ENCODE measurements around the gene ODAD2.
"Not testable (repeated sequence)": the region's sequence is repeated elsewhere in the genome, so short reads cannot be mapped to it uniquely, and the experiment has no call there.

Gene ODAD2

GRCh38 chr10:27998954-27999275 is at the start of gene ODAD2:
ODAD2 (minus strand) TSS chr10:27999079; CDS start chr10:27995142, 3,937 bp downstream.
- no peak for DNase-seq

- DNase-seq: no peak
Measured at GRCh38 chr10:28047061-28047460, 48.2 kb upstream of the ODAD2 start.

GRCh38 chr10:28046579-28046978 is 47.7 kb upstream of the ODAD2 start:
- no peak for DNase-seq

DNA sequence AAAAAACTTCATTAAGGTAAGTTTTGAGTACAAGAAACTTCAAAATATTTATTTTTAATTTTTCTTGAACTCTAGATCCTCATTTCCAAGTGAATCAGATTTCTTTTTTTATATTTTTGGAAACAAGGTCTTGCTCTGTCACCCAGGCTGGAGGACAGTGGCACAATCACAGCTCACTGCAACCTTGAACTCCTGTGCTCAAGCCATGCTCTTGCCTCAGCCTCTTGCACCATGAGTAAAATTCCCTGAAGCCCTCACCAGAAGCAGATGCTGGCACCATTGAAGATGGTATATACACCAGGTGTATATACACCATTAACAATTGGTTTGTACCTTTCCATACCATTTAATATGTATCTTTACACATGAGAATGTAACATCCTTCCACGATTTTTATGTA is 45.1 kb upstream of the ODAD2 start:
- DNase-seq: no peak

DNA sequence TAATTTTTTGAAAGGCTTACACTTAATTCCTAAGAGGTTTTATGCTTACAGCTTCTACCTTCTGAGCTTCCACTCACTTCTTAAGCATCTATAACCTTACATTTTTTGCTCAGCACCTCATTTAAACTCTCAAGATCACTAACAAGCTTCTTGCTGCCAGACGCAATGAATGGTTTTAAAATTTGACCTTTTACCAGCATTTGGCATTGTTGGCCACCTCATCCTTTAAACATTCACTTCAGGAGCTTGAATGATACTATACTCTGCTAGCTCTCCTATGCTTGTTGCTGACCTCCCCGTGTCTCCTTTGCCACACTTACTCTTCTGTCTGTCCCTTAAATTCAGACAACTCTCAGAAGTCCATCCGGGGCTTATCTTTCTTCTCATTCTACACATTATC is 37.7 kb upstream of the ODAD2 start:
- DNase-seq: no peak

GRCh38 chr10:28020993-28021982 is 22.4 kb upstream of the ODAD2 start:
- DNase-seq: no peak

DNA sequence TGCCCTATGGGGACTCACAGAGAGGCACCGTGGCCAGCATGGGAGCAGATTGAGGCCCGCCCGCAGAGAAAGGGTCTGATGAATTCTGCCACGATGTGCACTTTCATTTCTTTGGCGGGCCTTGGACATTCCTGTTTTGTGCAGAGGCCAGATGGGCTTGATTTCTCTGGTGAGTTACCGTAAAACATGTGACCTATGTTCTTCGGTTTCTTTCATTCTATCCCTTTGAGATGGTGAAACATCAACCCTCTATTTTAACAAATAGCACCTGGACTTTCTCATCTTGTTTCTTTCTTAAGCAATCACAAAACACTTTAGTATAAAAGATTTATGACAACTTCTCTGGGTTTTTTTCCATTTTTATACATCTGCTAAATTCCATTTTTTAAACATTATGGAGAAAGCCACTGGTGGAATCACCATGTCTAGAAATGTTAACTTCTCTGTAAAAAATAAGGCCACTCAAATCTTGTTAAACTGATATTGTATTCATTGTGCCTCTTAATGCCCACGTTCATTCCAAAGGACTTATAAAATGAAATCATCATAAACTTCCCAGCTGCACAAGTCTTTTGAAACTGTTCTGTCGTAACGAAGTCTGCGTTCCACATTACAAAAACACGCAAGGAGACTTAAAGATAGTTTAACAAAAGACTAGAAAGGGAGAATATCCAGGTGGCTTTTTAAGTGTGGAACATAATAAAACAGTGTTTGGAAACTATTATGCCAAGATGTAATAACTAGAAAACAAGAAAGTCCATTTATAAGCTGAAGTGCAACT is 21.4 kb upstream of the ODAD2 start:
- DNase-seq: no peak

- DNase-seq: no peak
Measured at GRCh38 chr10:28014651-28015050, 15.8 kb upstream of the ODAD2 start.

DNA sequence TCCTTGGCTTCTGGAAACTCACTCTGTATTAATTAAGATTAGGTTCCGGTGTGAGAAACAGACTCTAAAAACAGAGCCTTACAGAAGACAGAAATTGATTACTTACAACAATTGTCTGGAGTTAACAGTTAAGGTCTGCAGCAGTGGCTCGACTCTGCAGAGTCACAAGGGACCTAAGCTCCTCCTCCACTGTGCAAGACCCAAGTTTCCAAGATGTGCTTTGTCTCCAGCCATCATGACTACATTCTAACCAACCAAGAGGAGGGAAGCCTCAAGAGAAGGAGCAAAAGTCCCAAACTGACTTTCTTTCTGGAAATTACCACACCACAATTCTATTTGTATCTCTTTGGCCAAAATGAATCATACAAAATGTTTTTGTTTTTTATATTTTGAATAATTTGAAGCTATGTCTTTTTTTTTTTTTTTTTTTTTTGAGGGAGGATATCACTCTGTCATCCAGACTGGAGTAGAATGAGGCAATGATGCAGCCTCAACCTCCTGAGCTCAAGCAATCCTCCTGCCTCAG is 14.2 kb upstream of the ODAD2 start:
- no peak for DNase-seq

DNA sequence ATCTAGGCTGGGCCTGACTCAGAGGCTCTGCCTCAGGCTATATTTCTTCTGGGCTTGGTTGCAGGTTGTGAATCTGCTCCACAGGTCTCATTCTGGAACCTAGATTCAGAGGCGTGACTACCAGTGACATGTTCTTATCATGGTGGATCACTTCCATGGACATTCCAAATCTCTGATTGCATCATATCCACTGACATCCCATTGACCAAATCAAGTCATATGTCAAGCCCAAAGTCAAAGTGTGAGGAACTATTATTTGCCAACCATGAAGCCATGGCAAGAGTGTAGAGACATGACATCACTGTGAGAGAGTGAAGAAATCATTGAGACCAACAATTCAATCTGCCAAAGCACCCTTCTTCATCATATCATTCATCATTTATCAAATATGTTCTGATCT is 11.9 kb upstream of the ODAD2 start:
- DNase-seq: no peak

- no peak for DNase-seq
Measured at GRCh38 chr10:28008054-28008453, 9.2 kb upstream of the ODAD2 start.

DNA sequence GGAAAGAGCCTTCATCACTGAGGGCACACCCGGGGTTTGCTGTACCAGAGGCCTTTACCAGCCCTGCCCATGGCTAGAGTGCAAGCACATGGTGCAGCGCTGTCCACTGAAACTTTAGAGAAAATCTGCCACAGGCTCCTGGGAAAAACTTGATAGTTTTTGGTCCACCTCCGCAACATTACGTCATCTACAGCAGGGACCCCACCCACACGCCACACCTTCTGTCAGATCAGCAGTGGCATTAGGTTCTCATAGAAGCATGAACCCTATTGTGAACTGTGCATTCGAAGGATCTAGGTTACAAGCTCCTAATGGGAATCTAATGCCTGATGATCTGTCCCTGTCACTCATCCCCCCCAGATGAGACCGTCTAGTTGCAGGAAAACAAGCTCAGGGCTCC is 2.5 kb upstream of the ODAD2 start:
- no peak for DNase-seq

DNA sequence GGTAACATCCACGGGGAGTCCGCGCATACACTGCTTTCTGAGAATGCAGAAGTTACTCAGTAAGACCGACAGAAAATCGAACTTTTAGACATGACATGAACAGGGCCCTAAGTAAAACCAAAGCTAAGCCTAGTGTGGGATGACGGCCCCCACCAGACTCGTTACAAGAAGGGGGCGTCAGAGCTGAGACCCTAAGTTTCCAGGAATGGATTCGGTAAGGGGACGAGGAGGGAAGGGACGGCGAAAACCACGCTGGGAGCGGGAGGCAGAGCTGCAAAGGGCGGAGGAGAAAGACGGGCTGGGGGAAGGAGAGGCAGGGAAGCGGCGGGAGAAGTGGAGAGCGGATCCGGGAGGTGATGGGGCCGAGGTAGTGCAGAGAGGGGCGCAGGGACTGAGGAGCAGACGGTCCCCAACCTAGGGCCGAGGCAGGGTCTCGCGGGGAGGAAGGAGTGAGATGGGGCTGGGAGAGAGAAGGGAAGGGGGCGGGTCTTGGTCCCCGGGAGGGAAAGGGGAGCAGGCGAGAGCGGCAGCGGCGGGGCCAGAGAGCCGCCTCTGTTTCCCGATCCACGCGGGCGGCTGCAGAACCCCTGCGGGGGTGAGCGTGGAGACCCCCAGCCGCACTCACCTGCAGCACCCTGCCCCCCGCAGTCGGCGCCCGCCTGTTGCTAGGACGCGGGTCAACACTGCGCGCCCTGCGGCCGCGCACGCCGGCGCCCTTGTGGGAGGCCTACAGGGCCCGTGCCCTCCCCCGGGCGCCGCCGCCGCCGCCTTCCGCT is 513 bp downstream of the ODAD2 start:
- no peak for DNase-seq

DNA sequence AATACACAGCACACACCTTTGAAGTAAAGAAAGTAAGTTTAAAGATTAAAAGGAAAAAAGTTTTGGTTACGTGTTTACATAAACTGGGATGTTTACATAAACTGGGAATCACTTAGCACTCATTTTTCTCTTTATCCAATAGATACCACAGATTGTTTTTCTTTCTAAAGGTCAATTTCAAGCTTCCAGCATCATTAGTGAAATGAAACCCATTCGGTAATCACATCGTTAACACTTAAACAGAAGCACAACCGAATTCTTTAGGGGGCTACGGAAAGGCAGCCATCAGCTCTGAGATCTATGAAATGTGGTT is 1.1 kb downstream of the ODAD2 start:
- DNase-seq: no peak

GRCh38 chr10:27995311-27995710 is 3.6 kb downstream of the ODAD2 start:
- DNase-seq: no peak

DNA sequence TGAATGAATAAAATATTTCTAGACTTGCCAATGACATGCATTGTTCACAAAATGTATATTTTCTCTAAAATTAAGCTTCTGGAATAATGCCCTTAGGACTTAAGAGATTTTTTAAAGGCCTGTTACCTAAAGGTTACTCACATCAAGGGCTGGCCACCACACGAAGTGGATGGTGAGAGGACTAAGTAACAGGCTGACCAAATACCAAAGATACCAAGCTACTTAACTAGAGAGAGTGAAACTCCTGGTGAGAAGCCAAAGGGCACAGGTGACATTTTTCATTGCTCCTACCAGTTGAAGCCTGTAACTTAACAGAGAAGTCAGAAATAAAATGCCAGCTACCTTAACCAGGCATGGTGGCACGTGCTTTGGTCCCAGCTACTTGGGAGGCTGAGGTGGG is 9.5 kb downstream of the ODAD2 start:
- not testable (repeated sequence) for DNase-seq

DNA sequence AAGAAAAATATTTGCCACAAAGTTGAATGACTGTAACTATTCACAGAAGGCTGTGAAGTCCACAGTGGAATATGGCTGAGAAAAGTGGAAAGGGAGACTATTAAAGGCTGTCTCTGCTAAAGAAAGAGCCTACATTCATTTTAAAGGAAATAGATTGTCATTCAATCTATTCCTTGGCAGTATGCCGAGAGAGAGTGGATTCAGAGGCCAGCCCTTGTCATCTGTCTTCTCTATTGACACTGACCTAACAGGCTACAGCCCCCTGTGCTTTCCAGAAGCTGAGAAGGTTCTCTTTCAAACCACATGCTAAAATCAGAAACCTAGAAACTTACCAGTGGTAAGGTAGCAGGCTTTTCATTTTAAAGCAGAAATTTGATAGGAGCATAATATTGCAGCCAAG is 12.1 kb downstream of the ODAD2 start:
- no peak for DNase-seq

DNA sequence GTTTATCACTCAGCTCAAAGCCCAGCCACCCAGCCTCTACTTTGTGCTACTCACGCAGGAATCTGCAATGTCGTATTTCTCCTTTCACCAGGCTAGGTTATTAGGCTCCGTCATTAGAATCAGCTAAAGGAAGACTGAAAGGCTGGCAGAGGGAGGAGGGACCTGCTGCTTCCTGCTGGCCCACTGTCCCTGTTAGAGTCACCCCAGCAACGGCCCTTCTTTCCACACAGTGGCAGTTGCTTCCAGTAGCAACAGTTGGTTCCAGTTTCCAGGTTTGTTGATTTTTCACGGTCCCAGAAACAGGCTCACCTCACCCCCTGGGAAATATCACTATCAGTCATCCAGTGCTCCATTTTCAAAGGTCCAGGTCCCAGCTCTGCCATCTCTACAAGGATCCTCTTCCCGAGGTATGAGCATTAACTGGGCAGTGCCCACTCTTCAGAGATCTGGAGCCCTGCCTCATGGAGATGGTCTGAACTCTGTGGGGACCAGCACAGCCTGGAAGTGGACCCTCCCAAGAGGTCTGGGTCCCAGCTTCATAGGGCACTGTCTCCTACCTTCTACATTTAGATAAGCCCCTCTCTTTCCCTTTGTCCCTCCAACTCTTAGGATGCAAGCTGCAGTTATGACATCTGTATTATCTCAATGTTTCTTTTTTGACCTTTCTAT is 15.9 kb downstream of the ODAD2 start:
- DNase-seq: no peak

DNA sequence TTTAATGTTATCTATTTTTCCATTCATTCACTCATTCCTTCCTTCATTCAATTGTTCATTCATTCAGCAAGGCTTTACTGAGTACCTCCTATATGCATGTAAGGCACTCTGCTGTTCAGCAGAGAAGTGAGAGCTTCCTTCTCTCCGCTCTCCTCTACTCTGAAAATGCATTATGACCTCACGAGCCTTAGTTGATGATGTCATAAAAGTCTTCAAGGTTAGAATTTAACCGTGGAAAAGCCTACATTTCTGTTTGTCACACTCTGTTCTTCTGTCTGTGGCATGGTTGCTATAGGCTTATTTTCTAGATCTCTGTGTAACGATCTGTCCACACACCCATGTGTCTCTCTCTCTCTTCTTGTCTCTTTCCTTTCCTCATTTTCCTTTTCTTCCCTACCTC is 17.1 kb downstream of the ODAD2 start:
- no peak for DNase-seq

GRCh38 chr10:27970795-27971194 is 28.1 kb downstream of the ODAD2 start:
- DNase-seq: not testable (repeated sequence)

GRCh38 chr10:27969931-27970330 is 28.9 kb downstream of the ODAD2 start:
- DNase-seq: not testable (repeated sequence)

GRCh38 chr10:27959093-27959715 is 39.7 kb downstream of the ODAD2 start:
- DNase-seq: no peak
